ENCODE measurements around the gene GRIK1. TPM values are rescaled to one million over a fixed set of nuclear protein-coding genes. Genes with fewer than 3 reads are reported as not detected.
"Not testable (repeated sequence)": the region's sequence is repeated elsewhere in the genome, so short reads cannot be mapped to it uniquely, and the experiment has no call there.

The GRIK1 gene
- total and polyA plus RNA-seq, 2 experiments from 2014 or later, result not detected

DNA sequence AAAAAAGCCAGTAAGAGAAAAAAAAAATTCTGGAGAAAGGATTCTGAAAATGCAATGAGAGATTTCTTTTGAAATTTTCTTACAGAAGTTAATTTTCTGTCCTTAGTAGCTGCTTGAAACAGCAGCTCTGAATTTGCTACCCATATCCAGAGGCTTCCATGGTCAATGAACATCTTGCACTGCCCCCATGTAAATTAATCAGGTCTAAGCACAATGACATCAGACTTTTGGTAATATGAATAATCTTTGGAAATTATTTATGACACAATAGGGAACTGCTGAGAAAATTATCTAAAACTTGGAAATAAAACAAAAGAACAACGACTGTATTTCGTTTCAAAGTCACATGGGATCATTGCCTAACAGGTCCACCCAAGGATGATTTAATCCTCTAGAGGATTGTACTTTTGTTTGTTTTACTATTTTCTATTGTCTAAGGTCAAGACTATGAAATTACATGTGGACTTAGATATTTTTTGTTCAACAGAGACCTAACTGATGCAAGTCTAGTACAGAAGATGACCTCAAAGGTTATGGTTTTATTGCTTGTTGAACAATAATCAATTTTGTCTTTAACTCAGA is 328.9 kb downstream of the GRIK1 start:
- Histone ChIP-seq H3K4me3 (no peak overlapping the region), H3K4me2 (ENCODE audit: unreplicated experiment) (no peak overlapping the region), H3F3A (ENCODE audit: insufficient read depth) (no peaks in the 10 kb centered on the region), H3K4me1 (ENCODE audit: insufficient read depth) (no peaks in the 10 kb centered on the region), H2AFZ (no peak overlapping the region), H3K36me3 (ENCODE audit: low read depth) (no peaks in the 10 kb centered on the region), H3K27ac (no peak overlapping the region), H3K9ac (no peak overlapping the region), H3K27me3 (replicated peaks; ENCODE audit: insufficient read depth) (no peaks in the 10 kb centered on the region), H3K9me3 (ENCODE audit: low read depth) (no peaks in the 10 kb centered on the region), H3K9me2 (ENCODE audit: insufficient read depth) (no peaks in the 10 kb centered on the region), H4K20me1 (ENCODE audit: insufficient read depth) (no peaks in the 10 kb centered on the region), H3K79me2 (ENCODE audit: insufficient read depth) (no peaks in the 10 kb centered on the region)
- WGBS, 2 experiments (ENCODE audit: low coverage in 1 of 2, low lambda C conversion rate in 2 of 2, missing lambda C conversion rate in 2 of 2), result 8 to 11% methylated on average over 2 of the region's 2 CpGs
- in situ Hi-C loops (cut with MboI), result no loop called here
- peak; percentile 38 for DNase-seq
- TF ChIP-seq EZH2phosphoT487 (IDR thresholded peaks at IDR 0.05; ENCODE audit: insufficient read depth, low read depth), result no peak
- no peak for TF ChIP-seq EZH2 (IDR thresholded peaks at IDR 0.05; ENCODE audit: insufficient read depth, poor library complexity, severe bottlenecking)

DNA sequence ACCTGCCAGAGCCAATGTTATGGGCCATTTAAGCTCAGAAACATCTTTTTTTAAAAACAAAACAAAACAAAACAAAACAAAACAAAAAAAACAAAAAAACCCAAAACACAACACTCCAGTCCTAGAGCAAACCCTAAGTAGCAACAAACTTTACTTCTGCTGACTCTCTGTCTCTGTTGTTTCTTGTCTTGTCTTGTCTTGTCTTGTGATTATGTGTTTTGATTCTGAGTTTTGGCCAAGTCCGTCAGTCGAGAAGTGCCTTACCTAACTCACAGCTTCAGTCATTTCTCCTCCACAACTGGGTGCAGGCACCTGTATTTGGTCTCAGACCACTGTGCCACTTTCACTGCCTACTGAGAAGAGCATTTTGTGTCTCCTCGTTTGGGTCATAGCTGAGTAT is 333.2 kb downstream of the GRIK1 start:
- Histone ChIP-seq H3K9me2 (ENCODE audit: insufficient read depth) (no peaks in the 10 kb centered on the region), H3K27me3 (replicated peaks; ENCODE audit: insufficient read depth) (no peaks in the 10 kb centered on the region), H3K4me3 (no peak overlapping the region), H3K36me3 (ENCODE audit: low read depth) (no peaks in the 10 kb centered on the region), H4K20me1 (ENCODE audit: insufficient read depth) (no peaks in the 10 kb centered on the region), H3K9ac (no peak overlapping the region), H3K4me1 (ENCODE audit: insufficient read depth) (no peaks in the 10 kb centered on the region), H2AFZ (no peak overlapping the region; the same call in 1 of the 2 replicates), H3K9me3 (ENCODE audit: low read depth) (no peaks in the 10 kb centered on the region), H3F3A (ENCODE audit: insufficient read depth) (no peaks in the 10 kb centered on the region), H3K4me2 (ENCODE audit: unreplicated experiment) (no peak overlapping the region), H3K79me2 (ENCODE audit: insufficient read depth) (no peaks in the 10 kb centered on the region), H3K27ac (no peak overlapping the region)
- 73 to 76% methylated on average over 3 of the region's 3 CpGs for WGBS, 2 experiments (ENCODE audit: low coverage in 1 of 2, low lambda C conversion rate in 2 of 2, missing lambda C conversion rate in 2 of 2)
- no peak for DNase-seq
- in situ Hi-C loops (cut with MboI), result no loop called here
- no peak for TF ChIP-seq EZH2 (IDR thresholded peaks at IDR 0.05; ENCODE audit: insufficient read depth, poor library complexity, severe bottlenecking)
- TF ChIP-seq EZH2phosphoT487 (IDR thresholded peaks at IDR 0.05; ENCODE audit: insufficient read depth, low read depth), result no peak

DNA sequence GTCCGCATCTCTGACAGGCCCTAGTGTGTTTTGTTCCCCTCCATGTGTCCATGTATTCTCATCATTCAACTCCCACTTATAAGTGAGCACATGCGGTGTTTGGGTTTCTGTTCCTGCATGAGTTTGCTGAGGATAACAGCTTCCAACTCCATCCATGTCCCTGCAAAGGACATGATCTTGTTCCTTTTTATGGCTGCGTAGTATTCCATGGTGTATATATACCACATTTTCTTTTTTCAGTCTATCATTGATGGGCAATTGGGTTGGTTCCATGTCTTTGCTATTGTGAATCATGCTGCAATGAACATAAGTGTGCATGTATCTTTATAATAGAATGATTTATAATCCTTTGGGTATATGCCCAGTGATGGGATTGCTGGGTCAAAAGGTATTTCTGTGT is 334.6 kb downstream of the GRIK1 start:
- H2AFZ ChIP-seq; H3K9me2 ChIP-seq (ENCODE audit: insufficient read depth); H3K79me2 ChIP-seq (ENCODE audit: insufficient read depth); in situ Hi-C loops (cut with MboI); H3K27ac ChIP-seq; DNase-seq; H3F3A ChIP-seq (ENCODE audit: insufficient read depth); H3K4me3 ChIP-seq; H3K4me2 ChIP-seq (ENCODE audit: unreplicated experiment); H3K9ac ChIP-seq; H4K20me1 ChIP-seq (ENCODE audit: insufficient read depth); H3K27me3 ChIP-seq (replicated peaks; ENCODE audit: insufficient read depth); H3K4me1 ChIP-seq (ENCODE audit: insufficient read depth); H3K9me3 ChIP-seq (ENCODE audit: low read depth); H3K36me3 ChIP-seq (ENCODE audit: low read depth): not testable (repeated sequence)
- 37 to 50% methylated on average over 3 of the region's 3 CpGs for WGBS, 2 experiments (ENCODE audit: low coverage in 1 of 2, low lambda C conversion rate in 2 of 2, missing lambda C conversion rate in 2 of 2)

GRCh38 chr21:29604076-29604475 is 335.7 kb downstream of the GRIK1 start:
- H3K4me3 ChIP-seq, result no peak overlapping the region
- H3K36me3 ChIP-seq (ENCODE audit: low read depth), result no peaks in the 10 kb centered on the region
- in situ Hi-C loops (cut with MboI), result no loop called here
- no peaks in the 10 kb centered on the region for H3K4me1 ChIP-seq (ENCODE audit: insufficient read depth)
- no peak for DNase-seq
- H3K9ac ChIP-seq, result no peak overlapping the region
- no peak overlapping the region for H3K4me2 ChIP-seq (ENCODE audit: unreplicated experiment)
- H3K79me2 ChIP-seq (ENCODE audit: insufficient read depth), result no peaks in the 10 kb centered on the region
- H3K27me3 ChIP-seq (replicated peaks; ENCODE audit: insufficient read depth), result no peaks in the 10 kb centered on the region
- no peaks in the 10 kb centered on the region for H3K9me3 ChIP-seq (ENCODE audit: low read depth)
- H3K9me2 ChIP-seq (ENCODE audit: insufficient read depth), result no peaks in the 10 kb centered on the region
- no peaks in the 10 kb centered on the region for H4K20me1 ChIP-seq (ENCODE audit: insufficient read depth)
- no peak overlapping the region for H3K27ac ChIP-seq
- no peaks in the 10 kb centered on the region for H3F3A ChIP-seq (ENCODE audit: insufficient read depth)
- TF ChIP-seq EZH2phosphoT487 (IDR thresholded peaks at IDR 0.05; ENCODE audit: insufficient read depth, low read depth), result no peak
- no peak for TF ChIP-seq EZH2 (IDR thresholded peaks at IDR 0.05; ENCODE audit: insufficient read depth, poor library complexity, severe bottlenecking)
- WGBS, 2 experiments (ENCODE audit: low coverage in 1 of 2, low lambda C conversion rate in 2 of 2, missing lambda C conversion rate in 2 of 2), result 84 to 88% methylated on average over 4 of the region's 4 CpGs
- no peak overlapping the region for H2AFZ ChIP-seq

DNA sequence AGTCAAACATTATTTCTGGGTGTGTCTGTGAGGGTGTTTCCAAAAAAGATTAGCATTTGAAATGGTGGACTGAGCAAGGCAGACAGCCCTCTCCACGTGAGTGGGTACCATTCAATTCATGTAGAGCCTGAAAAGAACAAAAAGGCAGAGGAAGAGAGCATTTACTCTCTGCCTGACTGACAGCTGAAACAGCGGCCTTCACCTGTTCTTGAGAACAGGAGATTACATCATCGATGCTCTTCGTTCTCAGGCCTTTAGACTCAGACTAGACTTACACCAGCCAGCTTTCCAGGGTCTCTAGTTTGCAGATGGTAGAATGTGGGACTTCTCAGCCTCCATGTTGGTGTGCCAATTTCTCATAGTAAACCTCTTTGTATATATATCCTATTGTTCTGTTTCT is 338.7 kb downstream of the GRIK1 start:
- Histone ChIP-seq H3K4me1 (ENCODE audit: insufficient read depth) (no peaks in the 10 kb centered on the region), H3K4me2 (ENCODE audit: unreplicated experiment) (no peak overlapping the region), H3K79me2 (ENCODE audit: insufficient read depth) (no peaks in the 10 kb centered on the region), H3K4me3 (no peak overlapping the region), H3F3A (ENCODE audit: insufficient read depth) (no peaks in the 10 kb centered on the region), H2AFZ (no peak overlapping the region), H3K9me3 (ENCODE audit: low read depth) (no peaks in the 10 kb centered on the region), H3K36me3 (ENCODE audit: low read depth) (no peaks in the 10 kb centered on the region), H3K27me3 (replicated peaks; ENCODE audit: insufficient read depth) (no peaks in the 10 kb centered on the region), H3K9ac (no peak overlapping the region), H3K9me2 (ENCODE audit: insufficient read depth) (no peaks in the 10 kb centered on the region), H3K27ac (no peak overlapping the region), H4K20me1 (ENCODE audit: insufficient read depth) (no peaks in the 10 kb centered on the region)
- 81 to 88% methylated on average over 4 of the region's 4 CpGs for WGBS, 2 experiments (ENCODE audit: low coverage in 1 of 2, low lambda C conversion rate in 2 of 2, missing lambda C conversion rate in 2 of 2)
- DNase-seq, result no peak
- in situ Hi-C loops (cut with MboI), result no loop called here
- TF ChIP-seq EZH2 (IDR thresholded peaks at IDR 0.05; ENCODE audit: insufficient read depth, poor library complexity, severe bottlenecking) (no peak), EZH2phosphoT487 (IDR thresholded peaks at IDR 0.05; ENCODE audit: insufficient read depth, low read depth) (no peak)
